A549 (cell line): Measurements from ENCODE around the gene BSDC1. TPM values are rescaled to one million over a fixed set of nuclear protein-coding genes. Genes with fewer than 3 reads are reported as not detected.

Experiments
- ATAC-seq, 2 experiments: fragments of 200-7000 bp in 1 of 2; fragments of >200 bp in 1 of 2; cut with Nextera tagmentation in 1 of 2; cut with Tn5 transposase in 1 of 2; 3 replicates each; pipeline versions ENCODE4 v1.8.0 to v1.9.1; 2018 to 2020; ENCODE audit warnings: mild to moderate bottlenecking in 1 of 2, moderate library complexity in 1 of 2
- CTCF ChIA-PET: fragments of 300-600 bp; sonication (Branson Sonifier 250); formaldehyde crosslinking; extraction: SDS; loops from one replicate; lab custom pipeline; 2021; ENCODE audit warnings: antibody characterized with exemption, inconsistent platforms; lab: Yijun Ruan, JAX
- POLR2A ChIA-PET: fragments of 350-600 bp; formaldehyde crosslinking; extraction: SDS; loops from one replicate; lab custom pipeline; 2021; ENCODE audit warnings: antibody characterized with exemption, inconsistent platforms; lab: Yijun Ruan, JAX
- DNase-seq, 2 experiments: peaks; one replicate each; pipeline versions ENCODE4 v3.0.0 to v3.0.0-alpha.2; 2011 to 2016; ENCODE audit warnings: low read depth in 1 of 2, low spot score in 1 of 2
- FAIRE-seq: peaks from 2 replicates; lab custom pipeline; 2011; peaks lifted over from hg19 to GRCh38; lab: Jason Lieb, UNC
- H3K27ac ChIP-seq, 2 experiments: fragments of >200 bp; sonication (Bioruptor Twin); formaldehyde crosslinking; 3 replicates each; pipeline ENCODE4 v1.5.1; 2016 to 2017
- H3K4me1 ChIP-seq: fragments of >200 bp; sonication (Bioruptor Twin); formaldehyde crosslinking; 3 replicates; pipeline ENCODE4 v1.6.1; 2016
- H3K4me2 ChIP-seq: fragments of >200 bp; sonication (Bioruptor Twin); formaldehyde crosslinking; 3 replicates; pipeline ENCODE4 v1.6.1; 2016
- H3K4me3 ChIP-seq: fragments of >200 bp; sonication (Bioruptor Twin); formaldehyde crosslinking; 3 replicates; pipeline ENCODE4 v1.5.1; 2016
- H3K9me3 ChIP-seq: fragments of >200 bp; sonication (Bioruptor Twin); formaldehyde crosslinking; 3 replicates; pipeline ENCODE4 v1.6.1; 2016
- CBX2 ChIP-seq: fragments of 200-600 bp; sonication (generic); IDR thresholded peaks from 2 replicates; pipeline ENCODE4 v1.6.1; 2016; ENCODE audit warnings: low read depth, mild to moderate bottlenecking, borderline replicate concordance
- CBX8 ChIP-seq: fragments of 200-600 bp; sonication (generic); IDR thresholded peaks from 2 replicates; pipeline ENCODE4 v1.6.1; 2016
- CEBPB ChIP-seq, 2 experiments: fragments of >200 bp in 1 of 2; sonication (Bioruptor Twin) in 1 of 2; formaldehyde crosslinking in 1 of 2; IDR thresholded peaks; 2 replicates each; pipeline ENCODE4 v1.6.1; 2012 to 2016
- CHD4 ChIP-seq: fragments of 200-600 bp; sonication (generic); IDR thresholded peaks from 2 replicates; pipeline ENCODE4 v1.6.1; 2016; ENCODE audit warnings: antibody characterized with exemption, mild to moderate bottlenecking, borderline replicate concordance
- EHF ChIP-seq: fragments of 250-450 bp; sonication (Bioruptor Pico); IDR thresholded peaks from 2 replicates; pipeline ENCODE4 v1.5.0; 2020; ENCODE audit warnings: mild to moderate bottlenecking
- ESRRA ChIP-seq: fragments of 150-350 bp; IDR thresholded peaks from 2 replicates; pipeline ENCODE4 v1.6.1; 2014; ENCODE audit warnings: mild to moderate bottlenecking, low read length, borderline replicate concordance
- FOSB ChIP-seq: fragments of 250-450 bp; sonication (Bioruptor Pico); IDR thresholded peaks from 2 replicates; pipeline ENCODE4 v1.5.0; 2020; ENCODE audit warnings: mild to moderate bottlenecking, moderate library complexity
- FOXS1 ChIP-seq: fragments of 250-450 bp; sonication (Bioruptor Pico); IDR thresholded peaks from 2 replicates; pipeline ENCODE4 v1.5.0; 2020; ENCODE audit warnings: mild to moderate bottlenecking, moderate library complexity
- GATA3 ChIP-seq: IDR thresholded peaks from 2 replicates; pipeline ENCODE4 v1.6.1; 2012; ENCODE audit warnings: borderline replicate concordance
- HDAC2 ChIP-seq: fragments of 200-600 bp; sonication (generic); IDR thresholded peaks from 2 replicates; pipeline ENCODE4 v1.6.1; 2016
- HOXB13 ChIP-seq: fragments of 250-450 bp; sonication (Bioruptor Pico); IDR thresholded peaks from 2 replicates; pipeline ENCODE4 v1.5.0; 2020; ENCODE audit warnings: low read depth, mild to moderate bottlenecking, moderate library complexity
- HOXB5 ChIP-seq: fragments of 250-450 bp; sonication (Bioruptor Pico); IDR thresholded peaks from 2 replicates; pipeline ENCODE4 v1.5.0; 2020; ENCODE audit warnings: mild to moderate bottlenecking, moderate library complexity
- JUN ChIP-seq, 2 experiments: fragments of >200 bp; sonication (Bioruptor Twin); formaldehyde crosslinking; IDR thresholded peaks; 2 replicates in 1 of 2; 3 replicates in 1 of 2; pipeline ENCODE4 v1.6.1; 2016 to 2017
- KDM1A ChIP-seq: fragments of 200-600 bp; sonication (generic); IDR thresholded peaks from 2 replicates; pipeline ENCODE4 v1.6.1; 2016; ENCODE audit warnings: low read depth, mild to moderate bottlenecking
- KDM5A ChIP-seq: fragments of 200-600 bp; sonication (generic); IDR thresholded peaks from 2 replicates; pipeline ENCODE4 v1.6.1; 2016; ENCODE audit warnings: antibody characterized with exemption, mild to moderate bottlenecking
- NPAS2 ChIP-seq: fragments of 250-450 bp; sonication (Bioruptor Pico); IDR thresholded peaks from 2 replicates; pipeline ENCODE4 v1.8.0; 2022; ENCODE audit warnings: mild to moderate bottlenecking, moderate library complexity, borderline replicate concordance
- NR3C1 ChIP-seq: fragments of >200 bp; sonication (Bioruptor Twin); formaldehyde crosslinking; IDR thresholded peaks from 3 replicates; pipeline ENCODE4 v1.6.1; 2017
- PHF8 ChIP-seq: fragments of 200-600 bp; sonication (generic); IDR thresholded peaks from 2 replicates; pipeline ENCODE4 v1.6.1; 2016; ENCODE audit warnings: low read depth, mild to moderate bottlenecking, antibody characterized with exemption, moderate library complexity, borderline replicate concordance
- POLR2A ChIP-seq: IDR thresholded peaks from 2 replicates; pipeline ENCODE4 v1.6.1; 2012; ENCODE audit warnings: mild to moderate bottlenecking, low read length
- POLR2AphosphoS2 ChIP-seq: conservative IDR thresholded peaks from 2 replicates; pipeline ENCODE4 v1.6.1; 2012; ENCODE audit warnings: low read length, improper control_type of control experiment, inconsistent platforms
- RARB ChIP-seq: fragments of 250-450 bp; sonication (Bioruptor Pico); IDR thresholded peaks from 2 replicates; pipeline ENCODE4 v1.8.0; 2021; ENCODE audit warnings: mild to moderate bottlenecking, moderate library complexity
- RFX5 ChIP-seq: fragments of 450-650 bp; IDR thresholded peaks from 2 replicates; pipeline ENCODE4 v1.7.1; 2014; ENCODE audit warnings: antibody characterized with exemption, mild to moderate bottlenecking, moderate library complexity
- SMC3 ChIP-seq: fragments of >200 bp; sonication (Bioruptor Twin); formaldehyde crosslinking; IDR thresholded peaks from 3 replicates; pipeline ENCODE4 v1.6.1; 2018; ENCODE audit warnings: inconsistent platforms
- TP53 ChIP-seq: fragments of 250-450 bp; sonication (Bioruptor Pico); IDR thresholded peaks from 2 replicates; pipeline ENCODE4 v1.5.0; 2021; ENCODE audit warnings: mild to moderate bottlenecking, moderate library complexity
- ZC3H11A ChIP-seq: fragments of 450-650 bp; IDR thresholded peaks from 2 replicates; pipeline ENCODE4 v1.6.1; 2014; ENCODE audit warnings: antibody characterized with exemption, mild to moderate bottlenecking
- ZFP36 ChIP-seq: fragments of 450-650 bp; IDR thresholded peaks from 2 replicates; pipeline ENCODE4 v1.6.1; 2014; ENCODE audit warnings: borderline replicate concordance; ENCODE audit not compliant: partially characterized antibody
- WGBS: methylation state at CpG from one replicate; pipeline ENCODE4 v1.1.6; 2017; ENCODE audit errors: missing lambda C conversion rate; 5-methylcytosine and 5-hydroxymethylcytosine counted together
- polyA plus RNA-seq, 4 experiments: library from polyadenylated mRNA; depleted of rRNA in 3 of 4; stranded (reverse); fragments of >200 nt; fragmentation: RNase III in 1 of 4; extraction: RNeasy Plus Mini Kit Qiagen cat#74134 plus additional on column Dnase treatment in 1 of 4; gene quantifications; 2 replicates in 3 of 4; 3 replicates in 1 of 4; pipeline ENCODE4 v1.2.3, GENCODE V29; 2011 to 2017
- TF ChIP-seq, protein P1 (sequence below): IDR thresholded peaks from 2 replicates; pipeline ENCODE4 v1.6.1; 2012; ENCODE audit warnings: low read depth, borderline replicate concordance
- TF ChIP-seq, protein P2 (sequence below): fragments of 150-350 bp; IDR thresholded peaks from 2 replicates; pipeline ENCODE4 v1.6.1; 2014; ENCODE audit warnings: low read depth, mild to moderate bottlenecking, low read length
- TF ChIP-seq, protein P3 (sequence below): IDR thresholded peaks from 2 replicates; pipeline ENCODE4 v1.6.1; 2012
- TF ChIP-seq, protein P4 (sequence below): fragments of >200 bp; sonication (Bioruptor Twin); formaldehyde crosslinking; IDR thresholded peaks from 3 replicates; pipeline ENCODE4 v1.5.1; 2016
- TF ChIP-seq, protein P5 (sequence below): fragments of 450-650 bp; IDR thresholded peaks from 2 replicates; pipeline ENCODE4 v1.6.1; 2014; ENCODE audit warnings: antibody characterized with exemption
- TF ChIP-seq, protein P6 (sequence below): fragments of 200-600 bp; sonication (generic); IDR thresholded peaks from 2 replicates; pipeline ENCODE4 v1.6.1; 2016; ENCODE audit warnings: antibody characterized with exemption, mild to moderate bottlenecking, moderate library complexity

Gene BSDC1
- polyA plus RNA-seq, 2 of the 4 experiments (the other 2 are of a cell fraction), result 19.9 to 22.7 TPM

DNA sequence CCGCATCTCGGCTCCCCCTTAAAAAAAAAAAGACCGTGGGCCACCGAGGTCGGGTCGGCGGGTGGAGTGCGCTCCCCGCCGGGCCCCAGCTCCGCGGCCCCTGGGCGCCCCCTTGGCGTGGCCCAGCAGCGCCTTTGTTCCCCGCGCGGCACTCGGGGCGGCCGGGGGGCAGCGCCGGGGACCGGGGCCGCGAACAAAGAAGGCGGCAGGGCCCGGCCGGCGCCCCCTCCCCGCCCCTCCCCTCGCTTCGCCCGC, 58.8 kb downstream of the BSDC1 start (continued):
- TF ChIP-seq, protein P1, sequence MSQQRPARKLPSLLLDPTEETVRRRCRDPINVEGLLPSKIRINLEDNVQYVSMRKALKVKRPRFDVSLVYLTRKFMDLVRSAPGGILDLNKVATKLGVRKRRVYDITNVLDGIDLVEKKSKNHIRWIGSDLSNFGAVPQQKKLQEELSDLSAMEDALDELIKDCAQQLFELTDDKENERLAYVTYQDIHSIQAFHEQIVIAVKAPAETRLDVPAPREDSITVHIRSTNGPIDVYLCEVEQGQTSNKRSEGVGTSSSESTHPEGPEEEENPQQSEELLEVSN, result no peak
- TF ChIP-seq JUN (IDR thresholded peaks at IDR 0.05), result no peak
- TF ChIP-seq FOSB (CRISPR knock-in tag), result no peak
- TF ChIP-seq HDAC2, result no peak

DNA sequence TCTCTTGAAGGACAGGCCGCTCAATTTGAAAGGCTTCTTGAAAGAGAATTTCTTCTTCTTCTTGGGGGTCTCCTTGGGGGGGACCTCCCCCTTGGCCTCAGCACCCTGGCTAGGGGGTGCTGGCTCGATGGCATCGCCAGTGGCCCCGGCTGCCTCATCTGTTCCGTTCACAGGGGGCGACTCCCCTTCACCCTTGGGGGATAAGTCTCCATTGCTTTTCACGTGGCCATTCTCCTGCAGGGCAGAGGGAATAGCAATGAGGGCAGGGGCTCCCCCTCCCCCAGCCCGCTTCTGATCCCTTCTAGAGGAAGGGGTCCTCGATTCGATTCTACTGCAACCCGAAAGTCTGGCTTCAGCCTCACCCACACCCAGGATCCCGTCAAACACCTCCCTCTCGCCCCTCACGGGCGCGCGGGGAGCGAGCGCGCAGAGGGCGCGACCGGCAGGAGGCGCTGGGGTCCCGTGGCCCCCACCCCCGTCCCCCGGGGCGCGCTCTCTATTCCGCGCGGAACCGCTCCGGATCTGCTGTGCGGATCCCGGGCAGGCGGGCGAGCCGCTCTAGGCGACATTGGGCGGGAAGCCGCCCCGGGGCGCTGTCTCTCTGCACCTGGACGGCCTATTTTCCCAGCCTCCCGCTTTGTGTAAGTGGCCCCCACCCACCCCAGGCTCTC, 59.2 kb downstream of the BSDC1 start:
- Histone ChIP-seq H3K4me1 (peaks cover 33% of the 10 kb centered on the region), H3K4me2 (peak overlapping the region; percentile 96), H3K9me3 (no peaks in the 10 kb centered on the region), H3K27ac (peak overlapping the region; percentile 96 to 98), H3K4me3 (peak overlapping the region; percentile 100)
- CTCF ChIA-PET, result interaction anchor here (0.6 to 1.4 kb wide), 10 partner anchors 11 to 251 kb away, joined by 3 to 5 read pairs (median 3); no protein-coding TSS in a partner anchor
- peak; percentile 30 to 65; a peak in 4 of 6 replicates for ATAC-seq
- DNase-seq, result peak; percentile 26 to 30
- no peak for FAIRE-seq
- WGBS, result 0% methylated on average over 7 of the region's 46 CpGs
- POLR2A ChIA-PET, result interaction anchor here (0.7 to 2.1 kb wide), 6 partner anchors 13 to 190 kb away, joined by 3 to 20 read pairs (median 8); partner anchors contain the start of gene BSDC1
- TF ChIP-seq FOXS1 (CRISPR knock-in tag), result no peak
- TF ChIP-seq, protein P2, sequence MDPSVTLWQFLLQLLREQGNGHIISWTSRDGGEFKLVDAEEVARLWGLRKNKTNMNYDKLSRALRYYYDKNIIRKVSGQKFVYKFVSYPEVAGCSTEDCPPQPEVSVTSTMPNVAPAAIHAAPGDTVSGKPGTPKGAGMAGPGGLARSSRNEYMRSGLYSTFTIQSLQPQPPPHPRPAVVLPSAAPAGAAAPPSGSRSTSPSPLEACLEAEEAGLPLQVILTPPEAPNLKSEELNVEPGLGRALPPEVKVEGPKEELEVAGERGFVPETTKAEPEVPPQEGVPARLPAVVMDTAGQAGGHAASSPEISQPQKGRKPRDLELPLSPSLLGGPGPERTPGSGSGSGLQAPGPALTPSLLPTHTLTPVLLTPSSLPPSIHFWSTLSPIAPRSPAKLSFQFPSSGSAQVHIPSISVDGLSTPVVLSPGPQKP, result no peak
- TF ChIP-seq, protein P3, sequence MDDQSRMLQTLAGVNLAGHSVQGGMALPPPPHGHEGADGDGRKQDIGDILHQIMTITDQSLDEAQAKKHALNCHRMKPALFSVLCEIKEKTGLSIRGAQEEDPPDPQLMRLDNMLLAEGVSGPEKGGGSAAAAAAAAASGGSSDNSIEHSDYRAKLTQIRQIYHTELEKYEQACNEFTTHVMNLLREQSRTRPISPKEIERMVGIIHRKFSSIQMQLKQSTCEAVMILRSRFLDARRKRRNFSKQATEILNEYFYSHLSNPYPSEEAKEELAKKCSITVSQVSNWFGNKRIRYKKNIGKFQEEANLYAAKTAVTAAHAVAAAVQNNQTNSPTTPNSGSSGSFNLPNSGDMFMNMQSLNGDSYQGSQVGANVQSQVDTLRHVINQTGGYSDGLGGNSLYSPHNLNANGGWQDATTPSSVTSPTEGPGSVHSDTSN, result no peak
- no peak for TF ChIP-seq ZC3H11A
- no peak for TF ChIP-seq KDM5A
- TF ChIP-seq NR3C1, result no peak
- no peak for TF ChIP-seq NPAS2 (CRISPR knock-in tag)
- TF ChIP-seq CEBPB (IDR thresholded peaks at IDR 0.05), result no peak
- TF ChIP-seq PHF8, result no peak
- no peak for TF ChIP-seq EHF (CRISPR knock-in tag)
- no peak for TF ChIP-seq CBX8
- TF ChIP-seq HOXB13, result no peak
- TF ChIP-seq, protein P4, sequence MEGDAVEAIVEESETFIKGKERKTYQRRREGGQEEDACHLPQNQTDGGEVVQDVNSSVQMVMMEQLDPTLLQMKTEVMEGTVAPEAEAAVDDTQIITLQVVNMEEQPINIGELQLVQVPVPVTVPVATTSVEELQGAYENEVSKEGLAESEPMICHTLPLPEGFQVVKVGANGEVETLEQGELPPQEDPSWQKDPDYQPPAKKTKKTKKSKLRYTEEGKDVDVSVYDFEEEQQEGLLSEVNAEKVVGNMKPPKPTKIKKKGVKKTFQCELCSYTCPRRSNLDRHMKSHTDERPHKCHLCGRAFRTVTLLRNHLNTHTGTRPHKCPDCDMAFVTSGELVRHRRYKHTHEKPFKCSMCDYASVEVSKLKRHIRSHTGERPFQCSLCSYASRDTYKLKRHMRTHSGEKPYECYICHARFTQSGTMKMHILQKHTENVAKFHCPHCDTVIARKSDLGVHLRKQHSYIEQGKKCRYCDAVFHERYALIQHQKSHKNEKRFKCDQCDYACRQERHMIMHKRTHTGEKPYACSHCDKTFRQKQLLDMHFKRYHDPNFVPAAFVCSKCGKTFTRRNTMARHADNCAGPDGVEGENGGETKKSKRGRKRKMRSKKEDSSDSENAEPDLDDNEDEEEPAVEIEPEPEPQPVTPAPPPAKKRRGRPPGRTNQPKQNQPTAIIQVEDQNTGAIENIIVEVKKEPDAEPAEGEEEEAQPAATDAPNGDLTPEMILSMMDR, result peak; percentile 61
- TF ChIP-seq, protein P5, sequence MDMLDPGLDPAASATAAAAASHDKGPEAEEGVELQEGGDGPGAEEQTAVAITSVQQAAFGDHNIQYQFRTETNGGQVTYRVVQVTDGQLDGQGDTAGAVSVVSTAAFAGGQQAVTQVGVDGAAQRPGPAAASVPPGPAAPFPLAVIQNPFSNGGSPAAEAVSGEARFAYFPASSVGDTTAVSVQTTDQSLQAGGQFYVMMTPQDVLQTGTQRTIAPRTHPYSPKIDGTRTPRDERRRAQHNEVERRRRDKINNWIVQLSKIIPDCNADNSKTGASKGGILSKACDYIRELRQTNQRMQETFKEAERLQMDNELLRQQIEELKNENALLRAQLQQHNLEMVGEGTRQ, result no peak
- TF ChIP-seq HOXB5 (CRISPR knock-in tag), result no peak
- no peak for TF ChIP-seq TP53 (CRISPR knock-in tag)
- peak; percentile 54 for TF ChIP-seq SMC3
- TF ChIP-seq FOSB (CRISPR knock-in tag), result no peak
- no peak for TF ChIP-seq GATA3
- no peak for TF ChIP-seq CBX2
- no peak for TF ChIP-seq ESRRA
- TF ChIP-seq, protein P6, sequence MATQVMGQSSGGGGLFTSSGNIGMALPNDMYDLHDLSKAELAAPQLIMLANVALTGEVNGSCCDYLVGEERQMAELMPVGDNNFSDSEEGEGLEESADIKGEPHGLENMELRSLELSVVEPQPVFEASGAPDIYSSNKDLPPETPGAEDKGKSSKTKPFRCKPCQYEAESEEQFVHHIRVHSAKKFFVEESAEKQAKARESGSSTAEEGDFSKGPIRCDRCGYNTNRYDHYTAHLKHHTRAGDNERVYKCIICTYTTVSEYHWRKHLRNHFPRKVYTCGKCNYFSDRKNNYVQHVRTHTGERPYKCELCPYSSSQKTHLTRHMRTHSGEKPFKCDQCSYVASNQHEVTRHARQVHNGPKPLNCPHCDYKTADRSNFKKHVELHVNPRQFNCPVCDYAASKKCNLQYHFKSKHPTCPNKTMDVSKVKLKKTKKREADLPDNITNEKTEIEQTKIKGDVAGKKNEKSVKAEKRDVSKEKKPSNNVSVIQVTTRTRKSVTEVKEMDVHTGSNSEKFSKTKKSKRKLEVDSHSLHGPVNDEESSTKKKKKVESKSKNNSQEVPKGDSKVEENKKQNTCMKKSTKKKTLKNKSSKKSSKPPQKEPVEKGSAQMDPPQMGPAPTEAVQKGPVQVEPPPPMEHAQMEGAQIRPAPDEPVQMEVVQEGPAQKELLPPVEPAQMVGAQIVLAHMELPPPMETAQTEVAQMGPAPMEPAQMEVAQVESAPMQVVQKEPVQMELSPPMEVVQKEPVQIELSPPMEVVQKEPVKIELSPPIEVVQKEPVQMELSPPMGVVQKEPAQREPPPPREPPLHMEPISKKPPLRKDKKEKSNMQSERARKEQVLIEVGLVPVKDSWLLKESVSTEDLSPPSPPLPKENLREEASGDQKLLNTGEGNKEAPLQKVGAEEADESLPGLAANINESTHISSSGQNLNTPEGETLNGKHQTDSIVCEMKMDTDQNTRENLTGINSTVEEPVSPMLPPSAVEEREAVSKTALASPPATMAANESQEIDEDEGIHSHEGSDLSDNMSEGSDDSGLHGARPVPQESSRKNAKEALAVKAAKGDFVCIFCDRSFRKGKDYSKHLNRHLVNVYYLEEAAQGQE, result 0 out of 2 replicates have a peak, but pooled peaks have one; percentile 13
- TF ChIP-seq ZFP36, result no peak
- no peak for TF ChIP-seq POLR2AphosphoS2
- TF ChIP-seq RARB, result no peak
- no peak for TF ChIP-seq KDM1A
- TF ChIP-seq RFX5, result no peak
- no peak for TF ChIP-seq POLR2A
- TF ChIP-seq CHD4, result no peak
